GM12872 (cell line): ENCODE data around the gene C4BPB.

ENCODE experiments used
- CTCF ChIP-seq: IDR thresholded peaks from 3 replicates; pipeline ENCODE4 v1.5.1; 2011; ENCODE audit warnings: low read depth, mild to moderate bottlenecking, low read length, moderate library complexity; ENCODE audit not compliant: insufficient read depth

Gene C4BPB

DNA sequence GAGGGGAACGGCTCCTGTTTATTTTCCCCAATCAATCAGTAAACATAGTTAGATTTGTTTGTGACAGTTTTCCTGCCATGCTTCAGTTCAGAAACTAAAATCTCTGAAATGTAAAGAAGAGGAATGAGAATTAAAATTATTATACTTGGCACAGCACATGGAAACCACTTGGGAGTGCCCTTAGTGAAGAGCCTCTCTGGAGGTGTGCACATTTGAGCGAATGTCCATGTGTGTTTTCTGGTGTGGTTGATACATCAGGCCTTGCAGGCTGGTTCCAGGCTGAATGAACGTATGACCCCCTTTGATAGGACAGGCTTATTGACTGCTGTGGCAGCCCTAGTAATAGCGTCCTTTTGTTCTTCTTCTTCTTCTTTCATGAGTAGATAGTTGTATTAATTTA is 42.5 kb downstream of the C4BPB start:
- no peak for TF ChIP-seq CTCF

GRCh38 chr1:207134581-207134980 is 45.9 kb downstream of the C4BPB start:
- no peak for TF ChIP-seq CTCF

GRCh38 chr1:207139616-207140015 is 51.0 kb downstream of the C4BPB start:
- no peak for TF ChIP-seq CTCF

GRCh38 chr1:207140536-207140935 is 51.9 kb downstream of the C4BPB start:
- no peak for TF ChIP-seq CTCF

GRCh38 chr1:207145401-207146058 is 56.9 kb downstream of the C4BPB start:
- no peak for TF ChIP-seq CTCF
